Measurements from ENCODE around the gene CENPN. TPM values are rescaled to one million over a fixed set of nuclear protein-coding genes. Genes with fewer than 3 reads are reported as not detected.

The CENPN gene
- total and polyA plus RNA-seq, 8 donors = 12.3 to 31.0 (median 18.9) TPM

DNA sequence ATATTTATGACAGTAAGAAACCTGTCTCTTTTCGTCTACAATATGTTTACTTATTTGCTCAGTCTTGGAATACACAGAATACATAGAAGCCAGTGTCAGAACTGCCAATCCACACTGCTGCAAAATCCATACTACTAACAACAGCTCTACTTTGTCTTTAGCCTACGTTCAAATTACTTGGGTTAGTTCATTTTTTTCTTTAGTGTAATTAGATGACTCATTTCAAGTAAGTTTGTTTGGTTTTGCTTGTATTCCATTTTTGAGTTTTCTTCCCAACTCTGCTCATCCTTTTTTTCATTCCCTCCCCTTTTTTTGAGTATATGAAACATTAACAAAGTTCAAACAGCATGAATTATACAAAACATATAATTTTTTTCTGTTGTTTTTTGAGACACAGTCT is 17.2 kb upstream of the CENPN start:
- TF ChIP-seq, protein P1, sequence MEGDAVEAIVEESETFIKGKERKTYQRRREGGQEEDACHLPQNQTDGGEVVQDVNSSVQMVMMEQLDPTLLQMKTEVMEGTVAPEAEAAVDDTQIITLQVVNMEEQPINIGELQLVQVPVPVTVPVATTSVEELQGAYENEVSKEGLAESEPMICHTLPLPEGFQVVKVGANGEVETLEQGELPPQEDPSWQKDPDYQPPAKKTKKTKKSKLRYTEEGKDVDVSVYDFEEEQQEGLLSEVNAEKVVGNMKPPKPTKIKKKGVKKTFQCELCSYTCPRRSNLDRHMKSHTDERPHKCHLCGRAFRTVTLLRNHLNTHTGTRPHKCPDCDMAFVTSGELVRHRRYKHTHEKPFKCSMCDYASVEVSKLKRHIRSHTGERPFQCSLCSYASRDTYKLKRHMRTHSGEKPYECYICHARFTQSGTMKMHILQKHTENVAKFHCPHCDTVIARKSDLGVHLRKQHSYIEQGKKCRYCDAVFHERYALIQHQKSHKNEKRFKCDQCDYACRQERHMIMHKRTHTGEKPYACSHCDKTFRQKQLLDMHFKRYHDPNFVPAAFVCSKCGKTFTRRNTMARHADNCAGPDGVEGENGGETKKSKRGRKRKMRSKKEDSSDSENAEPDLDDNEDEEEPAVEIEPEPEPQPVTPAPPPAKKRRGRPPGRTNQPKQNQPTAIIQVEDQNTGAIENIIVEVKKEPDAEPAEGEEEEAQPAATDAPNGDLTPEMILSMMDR (IDR thresholded peaks at IDR 0.05) = no peak
- no peak for DNase-seq
- H3K36me3 ChIP-seq = peaks cover 0 to 13% of the 10 kb centered on the region in 2 donors
- H3K9me3 ChIP-seq = no peaks in the 10 kb centered on the region
- H3K4me3 ChIP-seq = no peak overlapping the region
- no peak overlapping the region for H3K27ac ChIP-seq
- ATAC-seq = no peak
- no peaks in the 10 kb centered on the region for H3K4me1 ChIP-seq
- H3K27me3 ChIP-seq = no peaks in the 10 kb centered on the region
- intact Hi-C loops (cut with DNase I) = no loop called here

DNA sequence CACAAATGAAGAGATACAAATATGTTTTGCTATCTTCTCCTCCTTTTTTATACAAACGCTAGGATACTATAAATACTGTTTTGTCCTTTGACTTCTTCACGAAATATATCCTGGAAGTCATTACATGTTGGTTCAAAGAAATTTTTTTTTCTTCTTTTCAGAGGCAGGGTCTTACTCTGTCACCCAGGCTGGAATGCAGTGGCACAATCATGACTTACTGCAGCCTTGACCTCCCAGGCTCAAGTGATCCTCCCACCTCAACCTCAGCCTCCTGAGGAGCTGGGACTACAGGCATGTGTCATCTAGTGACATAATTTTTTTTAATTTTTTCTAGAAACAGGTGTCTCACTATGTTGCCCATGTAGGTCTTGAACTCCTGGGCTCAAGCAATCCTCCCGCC is 16.4 kb upstream of the CENPN start:
- Histone ChIP-seq H3K36me3 (peaks cover 0 to 13% of the 10 kb centered on the region in 2 donors), H3K27me3 (no peaks in the 10 kb centered on the region), H3K9me3 (no peaks in the 10 kb centered on the region), H3K4me1 (no peaks in the 10 kb centered on the region), H3K27ac (no peak overlapping the region), H3K4me3 (no peak overlapping the region)
- intact Hi-C loops (cut with DNase I) = no loop called here
- no peak for ATAC-seq
- DNase-seq = no peak
- TF ChIP-seq, protein P1 (IDR thresholded peaks at IDR 0.05) = no peak

DNA sequence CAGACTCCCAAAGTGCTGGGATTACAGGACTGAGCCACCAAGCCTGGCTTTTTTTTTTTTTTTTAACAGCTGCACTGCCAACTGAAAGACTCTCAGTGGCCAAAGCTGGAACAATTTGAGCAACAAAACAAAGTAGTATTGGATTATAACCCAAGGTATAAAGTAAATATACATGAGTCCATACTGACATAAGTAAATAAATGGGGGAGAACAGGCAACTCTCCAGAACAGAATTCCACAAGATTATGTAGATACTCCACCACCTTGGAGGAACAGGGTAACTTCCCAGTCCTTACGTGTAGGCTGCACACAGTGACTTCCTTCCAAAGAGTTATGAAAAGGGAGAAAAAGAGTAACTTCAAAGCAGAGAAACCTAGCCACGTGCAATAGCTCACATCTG is 16.0 kb upstream of the CENPN start:
- H3K9me3 ChIP-seq = no peaks in the 10 kb centered on the region
- H3K4me3 ChIP-seq = no peak overlapping the region
- H3K27me3 ChIP-seq = no peaks in the 10 kb centered on the region
- DNase-seq = no peak
- intact Hi-C loops (cut with DNase I) = no loop called here
- H3K36me3 ChIP-seq = peaks cover 0 to 13% of the 10 kb centered on the region in 2 donors
- H3K27ac ChIP-seq = no peak overlapping the region
- TF ChIP-seq, protein P1 (IDR thresholded peaks at IDR 0.05) = no peak
- H3K4me1 ChIP-seq = no peaks in the 10 kb centered on the region
- no peak for ATAC-seq

DNA sequence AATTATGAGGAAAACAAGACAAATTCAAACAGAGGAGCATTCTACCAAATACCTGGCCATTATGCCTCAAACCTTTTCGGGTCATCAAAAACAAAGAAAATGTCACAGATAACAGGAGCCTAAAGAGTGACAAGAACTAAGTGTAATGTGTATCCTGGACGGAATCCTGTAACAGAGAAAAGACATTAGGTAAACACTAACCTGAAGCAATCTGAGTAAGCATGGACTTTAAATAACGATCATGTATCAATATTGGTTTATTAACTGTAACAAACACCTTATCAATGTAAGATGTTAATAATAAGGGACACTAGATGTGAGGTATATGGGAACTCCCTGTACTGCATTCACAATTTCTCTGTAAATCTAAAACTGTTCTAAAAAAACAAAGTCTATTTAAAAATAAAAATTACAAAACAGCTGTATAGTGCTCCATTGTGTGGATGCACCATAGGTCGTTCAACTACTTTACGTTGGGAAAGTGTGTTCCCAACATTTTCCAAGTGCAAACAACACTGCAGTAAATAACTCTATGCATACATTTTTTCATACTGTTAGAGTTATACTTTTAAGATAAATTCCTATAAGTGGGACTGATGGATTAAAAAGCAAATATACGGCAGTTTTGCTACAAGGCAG is 15.1 kb upstream of the CENPN start:
- no peak for ATAC-seq
- no peak overlapping the region for H3K27ac ChIP-seq
- DNase-seq = no peak
- TF ChIP-seq, protein P1 (IDR thresholded peaks at IDR 0.05) = no peak
- H3K27me3 ChIP-seq = no peaks in the 10 kb centered on the region
- H3K4me1 ChIP-seq = peaks cover under 1 to 5% of the 10 kb centered on the region in 2 donors
- no peaks in the 10 kb centered on the region for H3K9me3 ChIP-seq
- intact Hi-C loops (cut with DNase I) = no loop called here
- H3K4me3 ChIP-seq = no peak overlapping the region
- H3K36me3 ChIP-seq = peaks cover 0 to 13% of the 10 kb centered on the region in 2 donors

DNA sequence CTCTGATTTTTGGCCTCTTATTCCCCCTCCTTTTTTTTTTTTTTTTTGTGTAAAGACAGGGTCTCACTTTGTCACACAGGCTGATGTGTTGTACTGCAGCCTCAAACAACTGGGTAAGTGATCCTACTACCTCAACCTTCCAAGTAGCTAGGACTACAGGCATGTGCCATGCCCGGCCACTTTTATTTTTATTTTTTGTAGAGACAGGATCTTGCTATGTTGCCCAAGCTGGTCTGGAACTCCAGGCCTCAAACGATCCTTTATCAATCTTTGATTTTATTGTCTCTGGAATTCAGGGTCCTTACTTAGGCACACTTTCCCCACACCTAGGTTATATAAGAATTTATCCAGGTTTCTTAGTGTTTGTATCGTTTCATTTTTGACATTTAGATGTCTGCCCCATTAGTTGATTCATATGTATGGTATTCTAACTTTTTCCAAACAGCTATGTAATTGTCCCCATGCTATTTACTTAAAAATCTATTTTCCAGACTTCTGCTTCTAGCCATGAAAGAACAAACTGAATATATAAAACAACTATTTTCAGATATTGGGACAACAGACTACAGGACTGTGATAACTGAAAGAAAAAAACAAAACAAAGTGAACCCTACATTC is 14.2 kb upstream of the CENPN start:
- TF ChIP-seq, protein P1 (IDR thresholded peaks at IDR 0.05) = no peak
- Histone ChIP-seq H3K27ac (peak overlapping the region in 1 of 2 donors; percentile 42), H3K4me3 (no peak overlapping the region), H3K4me1 (peaks cover 7 to 14% of the 10 kb centered on the region in 2 donors), H3K27me3 (no peaks in the 10 kb centered on the region), H3K36me3 (peaks cover 0 to 13% of the 10 kb centered on the region in 2 donors), H3K9me3 (no peaks in the 10 kb centered on the region)
- no peak for DNase-seq
- intact Hi-C loops (cut with DNase I) = no loop called here
- no peak for ATAC-seq
